Stimulated activated CD4-positive, alpha-beta T cell treated with anti-CD3 and anti-CD28 coated beads, TNF-alpha, amount 100 ng/mL, for 4 hours (primary cell): ENCODE results near the gene PHF20.
"Not testable (repeated sequence)": the region's sequence is repeated elsewhere in the genome, so short reads cannot be mapped to it uniquely, and the experiment has no call there.

Experiments used
- DNase-seq, 3 experiments: peaks; one replicate each; pipeline ENCODE4 v3.0.0-alpha.2; 2020; ENCODE audit warnings: low read depth in 3 of 3

PHF20 gene

GRCh38 chr20:35885212-35885611, 113.4 kb downstream of the PHF20 start:
- no peak for DNase-seq

GRCh38 chr20:35886537-35886936, 114.7 kb downstream of the PHF20 start:
- no peak for DNase-seq

DNA sequence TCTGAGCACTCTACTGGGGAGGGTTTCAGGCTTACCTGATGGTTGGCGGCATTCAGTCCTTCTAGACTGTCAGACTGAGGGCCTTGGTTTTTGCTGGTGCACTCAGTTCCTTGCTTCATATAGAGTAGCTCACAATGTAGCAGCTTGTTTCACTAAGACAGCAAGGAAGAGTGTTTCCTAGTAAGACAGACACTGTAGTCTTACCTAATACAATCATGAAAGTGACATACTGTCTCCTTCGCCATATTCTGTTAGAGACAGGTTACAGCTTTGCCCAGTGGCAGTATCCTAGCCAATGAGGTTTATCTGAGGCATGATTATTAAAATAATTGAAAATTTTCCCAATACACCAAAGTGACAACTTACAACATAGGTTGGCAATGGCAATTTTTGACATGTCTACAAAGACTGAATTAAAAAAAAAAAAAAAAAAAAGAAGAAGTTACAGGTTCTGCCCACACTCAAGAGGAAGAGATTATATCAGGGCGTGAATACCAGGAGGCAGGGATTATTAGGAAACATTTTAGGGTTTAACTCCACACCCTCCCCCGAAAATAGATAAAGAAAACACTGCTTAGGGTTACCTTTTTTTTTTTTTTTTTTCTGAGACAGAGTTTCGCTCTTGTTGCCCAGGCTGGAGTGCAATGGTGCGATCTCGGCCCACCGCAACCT, 115.7 kb downstream of the PHF20 start:
- DNase-seq: no peak

DNA sequence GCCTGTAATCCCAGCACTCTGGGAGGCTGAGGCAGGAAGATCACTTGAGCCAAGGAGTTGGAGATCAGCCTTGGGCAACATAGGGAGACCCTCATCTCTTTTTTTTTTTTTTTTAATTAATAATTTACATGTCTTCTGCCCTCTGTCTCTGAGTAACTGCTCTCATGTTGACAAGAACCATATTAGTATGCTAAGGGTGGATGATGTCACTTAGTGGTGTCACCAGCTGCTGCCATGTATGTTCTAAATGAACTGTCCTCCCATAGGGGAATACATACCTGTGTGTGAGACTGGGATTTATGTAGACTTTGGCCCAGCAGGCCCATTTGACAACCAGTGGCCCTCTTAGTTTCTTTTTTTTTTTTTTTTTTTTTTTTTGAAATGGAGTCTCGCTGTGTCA, 116.8 kb downstream of the PHF20 start:
- DNase-seq: no peak

DNA sequence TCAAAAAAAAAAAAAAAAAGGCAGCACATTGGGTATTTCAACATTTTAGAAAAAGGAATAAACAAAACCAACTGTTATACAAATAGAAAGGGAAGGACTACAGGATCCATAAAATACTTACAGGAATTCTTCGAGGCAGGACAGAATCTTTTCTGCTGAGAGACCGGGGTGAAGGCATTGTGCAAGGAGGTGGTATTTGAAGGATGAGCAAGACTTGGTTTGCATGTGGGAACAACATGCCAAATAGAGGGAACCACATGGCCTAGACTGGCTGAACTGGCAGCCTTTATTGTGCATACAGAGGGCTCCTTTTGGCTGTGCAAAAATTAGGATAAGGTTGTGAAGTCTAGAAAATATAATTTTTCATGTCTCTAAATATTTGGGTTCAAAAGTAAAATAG, 119.6 kb downstream of the PHF20 start:
- no peak for DNase-seq

DNA sequence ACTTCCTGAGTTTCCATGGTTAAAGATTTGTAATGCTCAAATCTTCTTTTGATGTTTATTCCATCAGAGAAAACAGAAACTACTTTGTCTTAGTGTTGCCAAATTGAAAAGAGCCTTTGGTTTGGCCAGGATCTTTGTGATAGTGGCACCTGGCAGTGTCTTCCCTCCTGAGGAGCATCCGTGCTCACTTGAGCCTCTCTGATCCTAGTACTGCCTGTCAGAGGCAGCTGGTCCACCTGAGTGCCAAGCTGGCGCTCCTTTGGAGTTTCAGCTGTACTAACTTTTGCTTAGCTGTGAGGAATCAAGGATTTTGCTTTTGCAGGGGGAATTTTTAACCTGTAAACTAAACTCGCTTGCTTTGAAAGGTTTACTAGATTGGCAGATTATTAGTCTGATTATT, 121.1 kb downstream of the PHF20 start:
- DNase-seq: no peak

DNA sequence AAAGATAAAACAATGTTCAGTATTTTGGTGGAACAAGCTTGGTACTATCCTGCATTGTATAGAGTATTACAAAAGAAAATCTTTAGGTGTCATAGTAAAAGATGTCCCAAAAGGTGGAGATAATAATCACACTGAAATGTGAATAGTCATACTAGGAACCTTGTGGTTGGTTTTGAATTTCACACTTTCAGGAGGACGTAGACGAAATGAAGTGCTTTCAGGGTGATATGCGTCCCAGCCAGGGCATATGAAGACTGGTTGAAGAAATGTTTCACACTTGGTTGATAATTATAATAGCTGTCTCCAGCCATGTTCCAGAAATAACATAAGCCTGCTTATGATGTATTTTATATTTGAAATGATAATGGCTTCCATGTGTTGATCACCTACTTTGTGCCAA, 122.1 kb downstream of the PHF20 start:
- no peak for DNase-seq

DNA sequence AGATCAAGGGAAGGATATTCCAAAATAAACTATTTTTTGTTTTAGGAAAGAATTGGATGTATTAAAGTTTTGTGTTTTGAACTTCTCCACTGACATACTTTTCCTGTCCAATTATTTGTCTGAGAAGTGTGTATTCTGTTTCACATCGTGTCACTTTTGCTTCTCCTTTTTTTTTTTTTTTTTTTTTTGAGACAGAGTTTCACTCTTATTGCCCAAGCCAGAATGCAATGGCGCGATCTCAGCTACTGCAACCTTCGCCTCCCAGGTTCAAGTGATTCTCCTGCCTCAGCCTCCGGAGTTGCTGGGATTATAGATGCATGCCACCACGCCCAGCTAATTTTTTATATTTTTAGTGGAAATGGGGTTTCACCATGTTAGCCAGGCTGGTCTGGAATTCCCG, 123.7 kb downstream of the PHF20 start:
- DNase-seq: not testable (repeated sequence)

GRCh38 chr20:35899064-35899463, 127.2 kb downstream of the PHF20 start:
- DNase-seq: no peak

- DNase-seq: not testable (repeated sequence)
These were observed 129.4 kb downstream of the PHF20 start for GRCh38 chr20:35901230-35901629.

DNA sequence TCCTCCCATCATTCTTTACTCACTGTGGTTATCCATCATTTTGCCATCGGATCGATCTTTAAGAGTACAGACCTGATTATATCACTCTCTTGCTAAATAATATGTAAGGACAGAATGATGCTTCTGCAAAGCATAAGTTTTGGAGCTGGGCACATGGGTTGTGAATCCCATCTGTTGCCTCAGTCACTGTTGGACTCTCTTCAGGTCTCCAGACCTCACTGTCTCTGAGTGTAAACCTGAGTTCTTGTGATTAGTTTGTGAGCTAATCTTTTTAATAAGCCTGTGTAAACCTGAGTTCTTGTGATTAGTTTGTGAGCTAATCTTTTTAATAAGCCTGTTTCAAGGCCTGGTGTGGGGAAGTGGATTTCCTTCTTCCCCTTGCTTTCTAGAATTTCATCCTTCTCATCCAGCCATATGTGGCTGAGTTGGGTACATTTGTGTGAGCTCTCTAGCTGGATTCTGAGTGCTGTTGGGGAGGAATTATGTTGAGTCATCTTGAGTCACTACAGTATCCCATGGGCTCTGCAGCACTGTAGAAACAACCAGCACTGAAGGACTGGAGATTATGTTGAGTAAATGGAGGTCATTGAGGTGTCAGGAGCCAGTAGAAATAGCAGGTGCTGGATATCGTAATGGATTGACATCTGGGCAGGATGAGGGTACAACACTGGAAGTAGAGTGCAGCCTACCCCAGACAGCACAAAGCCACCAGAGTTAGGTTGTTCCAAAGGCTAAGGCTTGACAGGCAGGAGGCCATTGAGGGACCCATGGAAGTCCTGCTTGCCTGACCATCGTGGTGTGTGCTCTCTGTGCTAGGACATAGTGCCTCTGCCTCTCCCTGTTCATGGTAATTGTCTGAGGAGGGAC, 130.1 kb downstream of the PHF20 start:
- DNase-seq: no peak

DNA sequence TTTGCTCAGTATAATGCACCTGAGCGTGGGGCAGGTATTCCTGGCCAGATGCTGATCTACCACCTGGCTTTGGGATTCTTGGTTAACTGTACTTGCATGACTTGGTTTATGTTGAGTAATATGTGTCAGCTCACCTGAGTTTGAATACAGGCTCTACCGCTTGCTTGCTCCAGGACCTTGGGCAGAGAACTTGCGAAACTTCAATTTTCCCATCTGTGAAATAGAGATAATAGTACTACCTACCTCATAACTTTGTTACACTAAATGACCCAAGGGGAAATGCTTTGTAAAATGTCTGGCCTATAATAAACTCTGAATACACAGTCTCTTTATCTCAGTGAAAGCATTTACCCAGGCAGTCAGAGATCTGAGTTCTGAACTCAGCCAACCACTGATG, 130.7 kb downstream of the PHF20 start:
- DNase-seq: no peak

- no peak for DNase-seq
These were observed 132.0 kb downstream of the PHF20 start for GRCh38 chr20:35903843-35904242.

DNA sequence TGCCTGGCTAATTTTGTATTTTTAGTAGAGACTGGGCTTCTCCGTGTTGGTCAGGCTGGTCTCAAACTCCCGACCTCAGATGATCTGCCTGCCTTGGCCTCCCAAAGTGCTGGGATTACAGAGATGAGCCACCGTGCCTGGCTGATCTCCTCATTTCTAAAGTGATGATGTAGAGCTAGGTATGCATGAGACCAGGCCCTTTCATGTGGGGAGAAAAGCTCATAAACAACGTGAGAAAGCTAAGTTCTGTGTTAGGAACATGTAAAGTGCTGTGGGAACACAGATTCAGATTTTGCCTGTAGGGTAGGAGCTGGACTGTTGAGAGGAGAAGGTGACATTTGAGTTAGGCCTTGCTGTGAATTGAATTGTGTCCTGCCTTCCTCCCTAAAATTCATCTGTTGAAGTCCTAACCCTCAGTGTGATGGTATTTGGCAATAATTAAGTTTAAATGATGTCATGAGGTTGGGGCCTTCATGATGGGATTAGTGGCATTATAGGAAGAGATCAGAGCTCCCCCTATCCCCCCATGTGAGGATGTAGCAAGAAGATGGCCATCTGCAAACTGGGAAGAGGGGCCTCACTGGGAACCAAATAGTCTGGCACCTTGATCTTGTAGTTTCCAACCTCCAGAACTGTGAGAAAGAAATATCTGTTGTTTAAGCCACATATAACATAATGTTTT, 133.3 kb downstream of the PHF20 start:
- no peak for DNase-seq

GRCh38 chr20:35907017-35907701, 135.3 kb downstream of the PHF20 start:
- DNase-seq: no peak

GRCh38 chr20:35908007-35908406, 136.2 kb downstream of the PHF20 start:
- no peak for DNase-seq

- DNase-seq: no peak
These were observed 137.4 kb downstream of the PHF20 start for GRCh38 chr20:35909176-35909575.

GRCh38 chr20:35909796-35910195, 138.0 kb downstream of the PHF20 start:
- no peak for DNase-seq

GRCh38 chr20:35910254-35910653, 138.4 kb downstream of the PHF20 start:
- DNase-seq: no peak

GRCh38 chr20:35912881-35913280, 141.1 kb downstream of the PHF20 start:
- no peak for DNase-seq

- DNase-seq: no peak
These were observed 145.3 kb downstream of the PHF20 start for GRCh38 chr20:35917077-35917476.

DNA sequence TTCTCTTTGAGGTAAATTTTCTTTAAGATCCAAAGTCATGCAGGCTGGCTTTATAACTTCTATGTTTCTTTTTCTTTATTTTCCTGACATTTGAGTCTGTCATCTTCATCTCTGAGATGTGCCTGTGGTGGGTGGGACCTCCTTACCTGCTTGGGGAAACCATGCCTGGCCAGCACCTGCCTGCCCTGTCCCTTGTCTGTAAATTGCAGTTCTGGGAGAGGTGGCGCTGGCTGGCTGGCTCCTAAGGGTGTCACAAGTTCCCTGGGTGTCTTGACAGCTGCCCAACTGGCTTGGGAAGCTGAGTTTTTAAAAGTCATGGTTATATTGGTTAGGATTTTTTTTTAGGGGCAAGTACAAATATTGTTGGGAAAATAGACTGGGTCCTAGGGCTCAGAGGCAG, 146.2 kb downstream of the PHF20 start:
- no peak for DNase-seq
